Astrocyte of the cerebellum (primary cell): ENCODE measurements around the gene MAP3K8.
"Not testable (repeated sequence)": the region's sequence is repeated elsewhere in the genome, so short reads cannot be mapped to it uniquely, and the experiment has no call there.

Source experiments
- DNase-seq: peaks from one replicate; pipeline ENCODE4 v3.0.0-alpha.2; 2011; ENCODE audit warnings: low read depth
- H3K4me3 ChIP-seq: 2 replicates; pipeline ENCODE4 v1.5.1; 2011; ENCODE audit warnings: mild to moderate bottlenecking, low read depth, low read length, moderate library complexity
- in situ Hi-C: cut with HindIII; loops from 2 replicates; pipeline ENCODE4 v1.10.0; 2017; ENCODE audit warnings: low sequenced_read_pairs
- TF ChIP-seq, protein P1 (sequence below): IDR thresholded peaks from 2 replicates; pipeline ENCODE4 v1.5.1; 2012; ENCODE audit warnings: low read length, low read depth, moderate library complexity, mild to moderate bottlenecking; ENCODE audit errors: missing control alignments

MAP3K8 gene

GRCh38 chr10:30420766-30421165, 13.2 kb upstream of the MAP3K8 start:
- H3K4me3 ChIP-seq: no peak overlapping the region
- DNase-seq: no peak
- TF ChIP-seq, protein P1, sequence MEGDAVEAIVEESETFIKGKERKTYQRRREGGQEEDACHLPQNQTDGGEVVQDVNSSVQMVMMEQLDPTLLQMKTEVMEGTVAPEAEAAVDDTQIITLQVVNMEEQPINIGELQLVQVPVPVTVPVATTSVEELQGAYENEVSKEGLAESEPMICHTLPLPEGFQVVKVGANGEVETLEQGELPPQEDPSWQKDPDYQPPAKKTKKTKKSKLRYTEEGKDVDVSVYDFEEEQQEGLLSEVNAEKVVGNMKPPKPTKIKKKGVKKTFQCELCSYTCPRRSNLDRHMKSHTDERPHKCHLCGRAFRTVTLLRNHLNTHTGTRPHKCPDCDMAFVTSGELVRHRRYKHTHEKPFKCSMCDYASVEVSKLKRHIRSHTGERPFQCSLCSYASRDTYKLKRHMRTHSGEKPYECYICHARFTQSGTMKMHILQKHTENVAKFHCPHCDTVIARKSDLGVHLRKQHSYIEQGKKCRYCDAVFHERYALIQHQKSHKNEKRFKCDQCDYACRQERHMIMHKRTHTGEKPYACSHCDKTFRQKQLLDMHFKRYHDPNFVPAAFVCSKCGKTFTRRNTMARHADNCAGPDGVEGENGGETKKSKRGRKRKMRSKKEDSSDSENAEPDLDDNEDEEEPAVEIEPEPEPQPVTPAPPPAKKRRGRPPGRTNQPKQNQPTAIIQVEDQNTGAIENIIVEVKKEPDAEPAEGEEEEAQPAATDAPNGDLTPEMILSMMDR: no peak
- in situ Hi-C loops: no loop called here

- TF ChIP-seq, protein P1: no peak
- H3K4me3 ChIP-seq: no peak overlapping the region
- no peak for DNase-seq
- in situ Hi-C loops: no loop called here
Observed at GRCh38 chr10:30422151-30422695, 11.8 kb upstream of the MAP3K8 start.

GRCh38 chr10:30422981-30423654, 10.9 kb upstream of the MAP3K8 start:
- TF ChIP-seq, protein P1: no peak
- no peak overlapping the region for H3K4me3 ChIP-seq
- no peak for DNase-seq
- in situ Hi-C loops: no loop called here

DNA sequence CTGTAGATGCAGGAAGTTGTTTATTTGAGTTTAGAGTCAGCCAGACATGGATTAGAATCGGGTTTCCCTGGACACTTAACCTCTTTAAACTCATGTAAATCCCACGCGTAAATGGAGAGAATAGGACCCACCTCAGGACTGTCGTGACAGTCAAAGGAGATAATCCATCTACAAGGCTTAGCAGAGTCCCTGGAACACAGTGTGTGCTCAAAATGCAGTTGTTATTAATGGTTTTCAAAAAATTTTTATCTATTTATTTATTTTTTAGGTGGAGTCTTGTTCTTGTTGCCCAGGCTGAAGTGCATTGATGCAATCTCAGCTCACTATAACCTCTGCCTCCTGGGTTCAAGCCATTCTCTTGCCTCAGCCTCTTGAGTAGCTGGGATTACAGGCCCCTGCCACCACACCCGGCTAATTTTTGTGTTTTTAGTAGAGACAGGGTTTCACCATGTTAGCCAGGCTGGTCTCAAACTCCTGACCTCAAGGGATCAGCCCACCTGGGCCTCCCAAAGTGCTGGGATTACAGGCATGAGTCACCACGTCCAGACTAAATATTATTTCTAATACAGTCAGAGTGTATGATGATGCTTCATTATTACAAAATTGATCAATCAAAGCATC, 10.2 kb upstream of the MAP3K8 start:
- in situ Hi-C loops, H3K4me3 ChIP-seq, DNase-seq: not testable (repeated sequence)

- no peak for DNase-seq
- TF ChIP-seq, protein P1: no peak
- in situ Hi-C loops: no loop called here
- H3K4me3 ChIP-seq: no peak overlapping the region
Observed at GRCh38 chr10:30425336-30426075, 8.5 kb upstream of the MAP3K8 start.

GRCh38 chr10:30430544-30431298, 3.3 kb upstream of the MAP3K8 start:
- TF ChIP-seq, protein P1: no peak
- in situ Hi-C loops: no loop called here
- no peak for DNase-seq
- no peak overlapping the region for H3K4me3 ChIP-seq
